C4-2B (cell line): ENCODE data around the gene NGDN.

Experiments
- ZFX ChIP-seq: fragments of 450-650 bp; IDR thresholded peaks from 2 replicates; pipeline ENCODE4 v1.6.1; 2017
- TF ChIP-seq, protein P1 (sequence below): fragments of 450-650 bp; conservative IDR thresholded peaks from 2 replicates; pipeline ENCODE4 v1.5.1; 2017; ENCODE audit warnings: mild to moderate bottlenecking

DNA sequence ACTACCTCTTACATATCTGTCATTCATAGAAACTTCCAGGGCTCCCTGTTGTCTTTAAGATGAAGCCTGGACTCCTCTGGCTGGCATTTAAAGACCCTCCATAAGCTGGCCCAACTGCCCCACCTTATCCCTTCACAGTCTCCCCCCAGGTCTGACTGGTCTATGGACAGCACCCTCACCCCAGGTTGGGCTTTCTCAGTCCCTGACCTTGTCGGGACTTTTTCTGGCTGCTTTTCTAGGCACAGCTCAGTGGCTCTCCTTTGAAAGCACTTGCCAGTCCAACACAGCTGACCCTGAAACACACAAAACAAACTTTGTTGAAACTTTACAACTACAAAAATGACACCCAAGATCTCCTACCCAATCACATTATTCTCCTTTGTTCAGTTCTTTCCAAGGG, 20.2 kb upstream of the NGDN start:
- TF ChIP-seq, protein P1, sequence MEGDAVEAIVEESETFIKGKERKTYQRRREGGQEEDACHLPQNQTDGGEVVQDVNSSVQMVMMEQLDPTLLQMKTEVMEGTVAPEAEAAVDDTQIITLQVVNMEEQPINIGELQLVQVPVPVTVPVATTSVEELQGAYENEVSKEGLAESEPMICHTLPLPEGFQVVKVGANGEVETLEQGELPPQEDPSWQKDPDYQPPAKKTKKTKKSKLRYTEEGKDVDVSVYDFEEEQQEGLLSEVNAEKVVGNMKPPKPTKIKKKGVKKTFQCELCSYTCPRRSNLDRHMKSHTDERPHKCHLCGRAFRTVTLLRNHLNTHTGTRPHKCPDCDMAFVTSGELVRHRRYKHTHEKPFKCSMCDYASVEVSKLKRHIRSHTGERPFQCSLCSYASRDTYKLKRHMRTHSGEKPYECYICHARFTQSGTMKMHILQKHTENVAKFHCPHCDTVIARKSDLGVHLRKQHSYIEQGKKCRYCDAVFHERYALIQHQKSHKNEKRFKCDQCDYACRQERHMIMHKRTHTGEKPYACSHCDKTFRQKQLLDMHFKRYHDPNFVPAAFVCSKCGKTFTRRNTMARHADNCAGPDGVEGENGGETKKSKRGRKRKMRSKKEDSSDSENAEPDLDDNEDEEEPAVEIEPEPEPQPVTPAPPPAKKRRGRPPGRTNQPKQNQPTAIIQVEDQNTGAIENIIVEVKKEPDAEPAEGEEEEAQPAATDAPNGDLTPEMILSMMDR: no peak
- no peak for TF ChIP-seq ZFX
